NCI-H526 (cell line): Measurements from ENCODE around the gene CHD8.
A peak's percentile ranks its signal among the peaks of the same experiment; 100 is the strongest.
"Not testable (repeated sequence)": the region's sequence is repeated elsewhere in the genome, so short reads cannot be mapped to it uniquely, and the experiment has no call there.

Experiments used
- DNase-seq, 2 experiments: peaks; one replicate each; lab custom pipeline; 2025; lab: John Stamatoyannopoulos, UW

Gene CHD8, protein sequence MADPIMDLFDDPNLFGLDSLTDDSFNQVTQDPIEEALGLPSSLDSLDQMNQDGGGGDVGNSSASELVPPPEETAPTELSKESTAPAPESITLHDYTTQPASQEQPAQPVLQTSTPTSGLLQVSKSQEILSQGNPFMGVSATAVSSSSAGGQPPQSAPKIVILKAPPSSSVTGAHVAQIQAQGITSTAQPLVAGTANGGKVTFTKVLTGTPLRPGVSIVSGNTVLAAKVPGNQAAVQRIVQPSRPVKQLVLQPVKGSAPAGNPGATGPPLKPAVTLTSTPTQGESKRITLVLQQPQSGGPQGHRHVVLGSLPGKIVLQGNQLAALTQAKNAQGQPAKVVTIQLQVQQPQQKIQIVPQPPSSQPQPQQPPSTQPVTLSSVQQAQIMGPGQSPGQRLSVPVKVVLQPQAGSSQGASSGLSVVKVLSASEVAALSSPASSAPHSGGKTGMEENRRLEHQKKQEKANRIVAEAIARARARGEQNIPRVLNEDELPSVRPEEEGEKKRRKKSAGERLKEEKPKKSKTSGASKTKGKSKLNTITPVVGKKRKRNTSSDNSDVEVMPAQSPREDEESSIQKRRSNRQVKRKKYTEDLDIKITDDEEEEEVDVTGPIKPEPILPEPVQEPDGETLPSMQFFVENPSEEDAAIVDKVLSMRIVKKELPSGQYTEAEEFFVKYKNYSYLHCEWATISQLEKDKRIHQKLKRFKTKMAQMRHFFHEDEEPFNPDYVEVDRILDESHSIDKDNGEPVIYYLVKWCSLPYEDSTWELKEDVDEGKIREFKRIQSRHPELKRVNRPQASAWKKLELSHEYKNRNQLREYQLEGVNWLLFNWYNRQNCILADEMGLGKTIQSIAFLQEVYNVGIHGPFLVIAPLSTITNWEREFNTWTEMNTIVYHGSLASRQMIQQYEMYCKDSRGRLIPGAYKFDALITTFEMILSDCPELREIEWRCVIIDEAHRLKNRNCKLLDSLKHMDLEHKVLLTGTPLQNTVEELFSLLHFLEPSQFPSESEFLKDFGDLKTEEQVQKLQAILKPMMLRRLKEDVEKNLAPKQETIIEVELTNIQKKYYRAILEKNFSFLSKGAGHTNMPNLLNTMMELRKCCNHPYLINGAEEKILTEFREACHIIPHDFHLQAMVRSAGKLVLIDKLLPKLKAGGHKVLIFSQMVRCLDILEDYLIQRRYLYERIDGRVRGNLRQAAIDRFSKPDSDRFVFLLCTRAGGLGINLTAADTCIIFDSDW (N-terminal part only)

DNA sequence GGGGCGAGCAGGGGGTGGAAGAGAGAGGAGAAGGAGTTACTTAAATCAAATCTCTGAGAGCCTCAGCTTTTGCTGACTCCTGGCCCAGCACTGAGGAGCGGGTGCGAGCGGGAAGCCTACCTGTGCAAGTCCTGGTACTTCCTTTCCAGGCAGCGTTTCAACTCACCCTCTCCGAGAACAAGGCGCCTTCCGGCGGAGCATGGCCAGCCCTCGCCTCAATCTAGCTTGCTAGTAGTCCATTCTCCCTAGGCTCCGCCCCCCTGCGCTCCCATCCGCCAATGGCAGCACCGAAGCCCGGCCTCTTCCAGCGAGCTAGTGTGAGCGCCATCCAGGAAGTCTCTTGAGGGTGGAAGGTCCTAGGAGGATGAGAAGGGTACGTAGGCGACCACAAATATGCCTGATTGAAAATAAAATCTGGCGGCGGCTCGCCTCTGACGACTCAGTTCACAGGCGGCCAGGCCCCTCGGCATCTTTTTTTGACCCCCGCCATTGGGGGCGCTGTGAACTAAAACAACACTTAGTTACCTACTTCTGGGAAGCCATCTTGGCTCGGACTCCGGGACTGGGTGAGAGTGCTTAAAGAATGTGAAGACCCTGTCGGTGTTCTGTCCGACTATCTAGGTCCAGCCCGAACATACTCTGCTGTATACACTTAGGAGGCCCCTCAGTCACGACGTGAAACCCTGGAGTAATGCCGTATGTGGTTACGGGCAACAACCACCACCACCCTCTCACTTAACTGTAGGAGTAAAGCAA lies at the start of gene CHD8:
Gene CHD8 (minus strand): TSS at position 212 of the 756 bp plus-strand sequence. CDS start 24,480 bp downstream, outside the sequence.
- peak; percentile 99 for DNase-seq

DNA sequence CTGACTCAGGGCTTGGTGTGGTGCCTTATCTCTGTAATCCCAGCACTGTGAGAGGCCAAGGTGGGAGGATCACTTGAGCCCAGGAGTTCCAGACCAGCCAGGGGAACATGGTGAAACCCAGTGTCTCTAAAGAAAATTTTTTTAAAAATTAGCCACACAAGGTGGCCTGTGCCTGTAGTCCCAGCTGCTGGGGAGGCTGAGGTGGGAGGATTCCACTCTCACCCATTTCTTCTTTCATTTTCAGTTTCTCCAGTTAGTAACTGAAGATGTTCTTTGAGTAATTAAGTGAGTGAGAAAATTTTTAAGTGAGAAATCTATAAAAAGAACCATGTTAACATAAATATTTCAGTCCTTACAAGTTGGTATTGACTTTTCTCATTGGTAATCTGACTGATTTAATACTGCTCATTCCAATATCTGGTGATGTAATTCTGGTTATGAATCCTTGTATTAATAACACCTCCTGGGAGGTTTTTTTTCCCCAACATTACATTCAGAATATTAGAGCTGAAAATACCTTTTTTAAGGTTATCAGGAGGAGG lies 49.2 kb upstream of the CHD8 start:
- DNase-seq, result no peak

DNA sequence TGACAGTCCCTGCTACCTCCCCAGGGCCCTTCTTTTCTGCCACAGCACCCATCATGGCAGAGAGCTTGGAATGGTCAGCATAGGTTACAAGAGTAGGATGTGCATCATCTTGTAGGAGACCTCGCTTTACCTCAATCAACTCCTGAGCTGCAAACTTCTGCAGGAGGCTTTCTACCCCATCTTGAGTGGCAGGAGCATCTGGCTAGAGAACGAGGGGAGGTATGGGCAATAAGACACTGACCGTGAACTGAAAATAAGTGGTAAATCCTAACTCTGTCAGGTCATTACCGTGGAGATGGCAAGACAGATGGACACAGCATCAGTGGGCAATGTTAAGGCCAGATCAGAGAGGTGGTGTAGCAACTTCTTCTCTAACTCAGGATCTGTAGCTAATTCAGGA lies 47.5 kb upstream of the CHD8 start:
- no peak for DNase-seq

DNA sequence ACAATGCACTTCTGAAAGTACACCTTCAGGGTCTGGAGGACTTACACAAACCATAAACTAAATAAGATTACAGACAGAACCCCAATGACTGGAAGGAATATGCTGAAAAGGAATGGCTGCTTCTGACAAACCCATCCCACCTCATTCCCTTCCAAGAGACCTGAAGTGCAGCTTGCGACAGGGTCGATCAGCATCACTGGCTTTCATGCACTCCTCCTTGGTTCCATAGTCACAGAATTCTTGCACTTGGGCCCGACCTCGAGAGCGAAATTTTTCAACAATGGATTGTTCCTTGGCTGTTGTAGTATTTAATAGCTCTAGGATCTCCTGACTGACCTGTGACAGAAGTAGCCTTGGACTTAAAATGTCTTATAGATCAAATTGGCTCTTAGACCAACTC lies 45.6 kb upstream of the CHD8 start:
- DNase-seq, result no peak

DNA sequence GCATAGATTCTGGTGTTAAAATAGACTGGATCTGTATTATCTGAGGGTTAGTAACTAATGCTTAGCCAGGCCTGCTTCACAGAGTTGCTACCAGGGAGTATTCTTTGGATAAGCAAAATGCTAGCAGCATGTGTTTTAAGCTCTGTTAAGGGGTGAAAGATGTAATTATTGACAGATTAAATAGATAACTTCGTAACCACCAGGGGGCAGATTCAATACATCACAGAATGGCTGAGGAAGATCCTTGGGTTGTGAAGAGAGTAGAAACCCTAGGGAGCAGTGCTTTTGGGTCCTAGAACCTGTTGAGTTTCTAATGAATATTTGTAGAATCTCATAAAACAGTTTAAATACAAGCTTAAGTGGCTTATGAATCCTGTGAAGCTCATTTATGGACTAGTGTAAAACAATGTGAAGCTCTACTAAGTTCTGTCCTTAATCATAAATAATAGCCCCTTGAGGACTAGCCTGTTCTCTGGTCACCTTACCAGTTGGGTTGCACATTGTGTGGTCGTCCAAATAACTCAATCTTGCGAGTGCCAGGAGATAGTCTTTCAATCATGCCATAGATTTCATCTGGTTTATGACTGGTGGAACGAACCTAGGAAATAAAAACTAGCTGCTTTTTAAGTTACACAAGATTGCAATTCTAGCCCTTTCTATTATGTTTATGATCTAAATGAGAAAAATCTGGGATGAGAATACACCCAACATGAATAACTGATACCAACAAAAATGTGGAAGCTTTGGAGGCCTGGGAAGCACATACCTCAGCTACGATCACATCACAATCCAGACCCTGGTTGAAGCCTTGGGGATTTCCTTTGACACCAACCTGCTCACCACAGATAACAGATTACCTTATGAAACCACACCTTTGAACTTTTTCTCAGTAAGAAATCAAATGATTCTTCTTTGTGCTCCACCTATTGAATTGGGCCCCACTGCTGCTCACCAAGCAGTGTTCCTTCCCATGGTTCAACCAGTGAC lies 42.9 kb upstream of the CHD8 start:
- peak; percentile 34 to 80 for DNase-seq

DNA sequence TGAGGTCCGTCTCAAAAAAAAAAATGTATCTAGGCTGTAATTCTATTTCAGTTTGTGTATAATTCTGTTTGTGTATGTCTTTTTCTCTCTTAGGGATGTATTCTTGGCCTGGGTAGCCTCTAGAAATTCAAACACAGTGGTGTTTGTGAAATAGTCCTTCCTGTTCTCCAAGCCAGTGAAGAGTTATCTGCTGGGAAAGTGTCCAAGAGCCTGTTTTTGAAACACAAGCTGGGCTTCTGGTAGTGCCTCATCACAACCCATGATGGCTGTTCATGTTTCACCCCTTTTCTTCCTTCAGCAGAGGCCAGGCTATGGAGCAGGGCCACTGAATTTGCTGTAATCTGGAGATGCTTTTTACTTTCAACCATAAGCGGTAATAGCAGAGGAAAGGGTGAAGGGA lies 40.5 kb upstream of the CHD8 start:
- no peak for DNase-seq

DNA sequence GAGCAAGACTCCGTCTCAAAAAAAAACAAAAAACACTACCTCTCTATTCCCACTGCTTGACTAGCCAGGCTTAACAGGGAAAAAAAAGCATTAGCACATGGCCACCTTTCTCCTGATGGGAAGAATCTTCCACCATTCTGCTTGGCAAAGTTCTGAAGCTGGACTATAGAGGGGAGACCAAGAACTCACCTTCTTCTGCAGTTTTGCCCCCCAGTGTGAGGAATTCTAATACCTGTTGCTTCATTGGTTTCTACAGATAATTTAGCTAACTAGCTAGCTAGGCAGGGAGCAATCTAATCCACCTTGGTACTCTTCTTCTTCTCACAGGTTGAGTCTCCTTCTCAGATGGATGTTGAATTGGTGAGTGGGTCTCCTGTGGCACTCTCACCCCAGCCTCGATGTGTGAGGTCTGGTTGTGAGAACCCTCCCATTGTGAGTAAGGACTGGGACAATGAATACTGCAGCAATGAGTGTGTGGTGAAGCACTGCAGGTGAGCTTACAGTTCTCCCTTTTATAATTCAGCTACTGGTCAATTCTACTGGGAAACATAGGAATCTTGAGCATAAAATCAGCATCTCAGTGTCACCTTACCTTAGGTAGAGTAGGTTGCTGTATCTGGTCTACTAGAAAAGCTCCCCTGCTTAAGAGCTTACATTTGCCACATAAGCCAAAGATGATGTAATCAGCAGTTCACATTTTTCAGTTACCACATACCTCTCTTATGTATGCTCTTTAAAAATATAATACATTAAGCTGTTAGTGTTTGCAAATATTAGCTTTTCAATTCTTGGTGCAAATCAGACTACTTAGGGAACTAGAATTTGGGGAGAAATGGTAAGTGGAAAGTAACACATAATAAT lies 39.2 kb upstream of the CHD8 start:
- DNase-seq, result no peak

DNA sequence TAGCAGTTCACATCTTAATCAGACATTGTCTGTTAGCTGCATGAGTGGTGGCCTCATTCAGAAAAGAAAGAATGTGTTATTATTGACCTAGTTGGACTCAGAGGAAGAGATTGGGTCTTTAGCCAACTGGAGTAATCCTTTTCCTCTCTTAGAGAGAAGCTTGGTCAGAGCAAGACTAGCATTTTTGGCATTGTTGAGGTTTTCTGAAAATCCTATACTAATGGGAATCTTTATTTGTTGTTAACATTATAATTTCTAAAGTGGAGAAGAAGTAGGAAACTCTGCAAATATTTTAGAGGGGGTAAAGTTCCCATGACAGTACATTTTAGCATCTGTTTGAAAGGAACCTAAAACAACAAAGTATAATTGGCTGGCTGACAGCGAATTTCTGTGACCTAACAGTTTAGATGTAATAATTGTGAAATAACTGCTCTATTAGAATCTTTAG lies 30.7 kb upstream of the CHD8 start:
- no peak for DNase-seq

DNA sequence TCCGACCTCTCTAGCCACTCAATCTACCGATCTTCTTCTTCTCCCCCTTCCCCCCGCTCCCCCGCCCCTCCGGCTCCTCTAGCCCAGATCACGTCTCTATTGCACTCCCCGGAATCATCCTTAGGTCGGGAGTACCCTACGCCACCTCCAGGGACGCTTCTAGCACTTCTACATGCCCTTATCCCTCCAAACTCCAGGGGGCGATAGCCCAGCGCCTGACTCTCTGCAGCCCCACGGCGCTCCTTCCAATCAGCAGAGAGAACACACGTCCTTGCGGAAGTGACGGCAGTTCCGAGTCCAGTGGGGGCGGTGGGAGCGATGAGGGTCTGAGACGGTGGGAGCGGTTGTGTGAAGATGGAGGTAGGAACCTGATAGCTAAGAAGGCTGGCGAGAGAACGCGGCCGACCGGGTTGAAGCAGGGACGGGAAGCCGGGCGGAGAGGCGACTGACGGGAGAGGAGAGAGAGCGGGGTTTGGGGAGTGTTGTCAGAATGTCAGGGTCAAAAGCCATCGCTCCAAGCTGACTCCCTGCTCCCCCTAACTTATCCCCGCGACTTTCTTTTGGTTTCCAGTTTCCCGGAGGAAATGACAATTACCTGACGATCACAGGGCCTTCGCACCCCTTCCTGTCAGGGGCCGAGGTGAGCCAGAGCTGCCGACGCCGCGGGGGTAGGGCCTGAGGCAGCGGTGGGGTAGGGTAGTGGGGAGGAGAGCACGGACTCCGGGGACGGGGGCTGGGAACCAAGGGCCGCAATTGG lies 21.2 kb upstream of the CHD8 start, which contains the start of the genes RAB2B and TOX4:
Gene RAB2B (minus strand): TSS at position 35 of the 757 bp plus-strand sequence. CDS start 87 bp downstream, outside the sequence.
Gene TOX4 (plus strand): TSS at position 271 of the 757 bp plus-strand sequence. CDS start 84 bp downstream, at position 355.
- DNase-seq, result peak; percentile 98 to 99

DNA sequence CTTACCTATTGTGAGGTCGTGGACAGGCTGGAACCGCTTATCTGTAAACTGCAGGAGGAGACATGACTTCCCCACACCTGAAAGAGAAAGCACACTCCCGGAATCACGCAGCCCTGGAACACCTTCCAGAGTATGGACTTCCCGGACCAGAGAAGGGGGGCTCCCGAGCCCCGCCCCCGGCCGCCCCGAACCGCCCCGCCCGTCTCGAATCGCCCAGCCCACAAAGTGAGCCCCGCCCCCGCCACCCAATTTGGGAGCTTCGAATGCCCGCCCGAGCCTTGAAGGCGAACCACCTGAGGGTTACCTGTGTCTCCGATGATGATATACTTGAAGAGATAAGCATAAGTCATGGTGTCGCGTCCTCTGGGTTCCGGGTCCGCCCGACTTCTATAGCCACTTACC lies 20.6 kb upstream of the CHD8 start:
- peak; percentile 87 to 94 for DNase-seq

DNA sequence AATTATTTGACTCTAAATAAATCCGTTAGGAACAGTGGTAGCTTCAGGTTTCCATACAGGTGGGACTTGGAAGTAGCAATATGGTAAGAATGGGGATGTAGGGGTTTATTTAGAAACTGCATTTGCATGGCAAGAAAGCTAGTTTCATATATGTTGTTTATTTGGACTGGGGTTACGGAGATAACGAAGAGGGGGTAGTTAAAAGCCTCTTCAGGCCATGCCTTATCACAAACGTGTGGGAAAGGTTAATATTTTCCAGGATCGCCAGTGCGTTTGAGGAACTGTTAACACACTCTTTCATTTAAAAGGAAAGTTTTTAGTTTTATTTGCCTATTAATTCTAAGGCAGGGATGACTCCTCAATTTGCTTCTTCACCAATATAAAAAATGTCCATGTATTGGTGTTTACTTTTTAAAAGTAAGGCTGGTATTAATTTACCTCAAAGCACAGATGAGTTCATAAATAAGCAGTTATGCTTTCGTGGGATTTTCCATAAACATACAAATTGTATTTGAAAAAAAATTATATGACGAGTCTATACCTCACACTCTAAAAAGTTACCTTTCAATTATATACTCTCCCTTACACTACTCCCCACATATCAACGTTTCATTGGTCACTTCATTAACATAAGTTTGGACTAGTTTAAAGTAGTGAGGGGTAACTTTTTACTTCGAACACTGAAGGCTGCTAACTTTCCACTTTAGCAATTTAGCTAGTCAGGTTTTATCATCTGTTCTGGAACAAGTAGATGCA lies 20.0 kb upstream of the CHD8 start:
- DNase-seq, result no peak

DNA sequence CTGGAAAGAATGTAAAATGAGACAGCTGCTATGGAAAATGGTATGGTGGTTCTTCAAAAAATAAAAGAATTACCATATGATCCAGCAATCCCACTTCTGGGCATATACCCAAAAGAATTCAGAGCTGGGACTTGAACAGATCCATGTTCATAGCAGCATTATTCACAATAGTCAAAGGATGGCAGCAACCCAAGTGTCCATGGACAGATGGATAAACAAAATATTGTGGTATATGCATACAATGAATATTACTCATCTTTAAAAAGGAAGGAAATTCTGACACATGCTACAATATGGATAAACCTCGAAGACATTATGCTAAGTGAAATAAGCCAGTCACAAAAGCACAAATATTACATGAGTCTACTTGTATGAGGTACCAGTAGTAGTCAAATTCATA lies 11.7 kb upstream of the CHD8 start:
- no peak for DNase-seq

DNA sequence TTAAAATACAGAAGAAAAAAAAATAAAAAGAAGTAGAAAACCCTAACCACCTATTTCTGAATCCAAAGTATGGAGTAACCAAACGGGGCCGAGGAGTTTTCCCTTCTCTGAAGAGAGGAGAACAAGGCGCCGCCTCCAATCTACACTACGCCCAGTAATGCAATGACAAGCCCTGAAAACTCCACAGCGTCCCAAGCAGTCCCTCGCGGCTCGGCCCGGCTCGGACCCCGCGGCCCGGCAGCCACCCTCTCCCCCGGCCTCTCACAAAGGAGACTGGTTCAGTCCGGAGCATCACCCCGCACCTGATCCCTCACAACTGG lies 371 bp downstream of the CHD8 start:
- DNase-seq, result peak in 1 of 2 experiments; percentile 69

DNA sequence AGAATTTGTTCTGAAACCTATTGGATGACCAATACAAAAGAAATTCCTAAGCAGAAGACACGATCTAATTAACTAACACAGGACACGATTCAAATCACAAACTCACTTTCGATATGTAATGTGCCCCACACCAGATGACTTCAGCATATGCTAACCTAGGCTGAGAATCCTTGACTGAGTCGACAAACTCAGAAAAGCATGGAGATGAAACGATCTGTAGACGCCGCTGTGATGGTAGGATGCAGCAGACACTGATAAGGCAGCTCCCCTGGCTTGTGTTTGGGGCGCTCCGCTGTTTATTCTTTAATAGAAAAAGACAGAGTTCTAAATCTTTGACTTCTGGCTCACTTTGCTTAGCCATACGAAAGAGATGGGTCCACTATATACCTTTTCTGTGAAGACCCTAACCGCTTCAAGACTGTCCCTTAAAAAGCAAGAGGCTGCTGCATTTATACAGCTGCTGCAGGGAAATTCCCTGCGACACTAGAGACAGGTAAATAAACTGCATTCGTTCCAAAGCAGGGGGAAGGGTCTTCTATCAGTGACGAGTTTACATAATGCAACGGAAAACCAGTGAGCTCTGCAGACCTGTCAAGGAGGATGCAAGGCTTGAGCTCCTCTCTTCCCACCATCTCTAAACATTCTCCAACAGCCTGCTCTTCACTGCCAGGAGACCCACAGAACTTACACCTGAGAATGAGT lies 929 bp downstream of the CHD8 start:
- peak; percentile 36 to 38 for DNase-seq

DNA sequence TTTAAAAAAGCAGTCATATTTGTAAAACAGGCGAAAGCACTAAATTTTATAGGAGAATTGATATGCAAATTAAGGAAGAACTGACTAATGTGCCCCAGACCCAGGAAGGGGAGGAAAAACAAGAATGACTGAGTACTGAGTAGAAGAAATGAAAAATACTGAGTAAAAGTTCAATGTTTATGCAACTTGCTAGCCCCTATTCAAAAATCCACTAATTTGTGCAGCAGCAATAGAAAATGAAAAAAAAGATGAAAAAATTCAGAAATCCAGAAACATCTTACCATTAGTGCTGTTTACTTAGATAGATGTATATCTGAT lies 6.1 kb downstream of the CHD8 start:
- no peak for DNase-seq

DNA sequence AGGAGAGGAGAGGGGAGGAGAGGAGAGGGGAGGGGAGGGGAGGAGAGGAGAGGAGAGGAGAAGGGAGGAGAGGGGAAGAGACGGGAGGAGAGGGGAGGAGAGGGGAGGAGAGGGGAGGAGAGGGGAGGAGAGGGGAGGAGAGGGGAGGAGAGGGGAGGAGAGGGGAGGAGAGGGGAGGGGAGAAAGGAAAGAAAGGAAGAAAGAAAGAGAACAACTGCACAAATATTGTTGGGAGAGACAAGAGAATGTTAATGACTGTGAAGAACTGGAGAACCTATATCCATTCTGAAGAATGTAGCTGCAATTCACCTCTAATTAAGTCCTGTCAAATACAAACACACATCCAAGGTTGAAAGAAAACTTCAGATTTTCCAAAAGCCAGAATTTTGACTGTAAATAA lies 13.3 kb downstream of the CHD8 start:
- DNase-seq, result not testable (repeated sequence)

DNA sequence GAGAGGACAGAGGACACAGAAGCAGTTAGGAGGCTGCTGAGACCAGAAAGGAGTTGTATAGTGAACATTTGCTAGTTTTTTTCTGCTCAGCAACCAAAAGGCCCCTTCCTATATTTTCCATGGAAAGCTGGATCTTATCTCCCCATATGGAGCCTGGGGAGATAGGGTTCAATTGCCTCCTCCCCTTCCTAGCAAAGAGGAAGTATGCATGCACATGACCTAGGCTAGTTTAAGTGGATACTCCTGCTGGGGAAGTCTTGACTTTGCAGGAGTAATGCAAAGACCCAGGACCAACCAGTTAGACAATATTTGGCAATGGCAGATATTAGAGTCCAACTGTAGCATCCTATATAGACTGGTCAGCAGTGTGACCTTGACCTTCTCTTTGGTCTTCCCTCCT lies 15.1 kb downstream of the CHD8 start:
- no peak for DNase-seq
